Neural progenitor cell (in vitro differentiated cells): ENCODE measurements around the gene TUB. TPM values are rescaled to one million over a fixed set of nuclear protein-coding genes. Genes with fewer than 3 reads are reported as not detected.

Experiments used
- DNase-seq: peaks from one replicate; pipeline ENCODE4 v3.0.0-alpha.2; 2016; ENCODE audit warnings: low spot score
- H2AFZ ChIP-seq: fragments of 200-600 bp; sonication (generic); replicated peaks from 2 replicates; pipeline ENCODE4 v1.6.1; 2016; ENCODE audit warnings: antibody characterized with exemption
- H3F3A ChIP-seq: fragments of 200-600 bp; sonication (generic); 2 replicates; pipeline ENCODE4 v1.6.1; 2016; ENCODE audit warnings: antibody characterized with exemption, low read depth
- H3K27ac ChIP-seq: fragments of 200-600 bp; sonication (generic); 2 replicates; pipeline ENCODE4 v1.5.1; 2016; ENCODE audit warnings: mild to moderate bottlenecking
- H3K27me3 ChIP-seq: fragments of 200-600 bp; sonication (generic); 2 replicates; pipeline ENCODE4 v1.6.1; 2016; ENCODE audit warnings: mild to moderate bottlenecking, moderate library complexity
- H3K36me3 ChIP-seq: fragments of 200-600 bp; sonication (generic); 2 replicates; pipeline ENCODE4 v1.5.1; 2016
- H3K4me1 ChIP-seq: fragments of 200-600 bp; sonication (generic); 2 replicates; pipeline ENCODE4 v1.6.1; 2016; ENCODE audit warnings: mixed run types
- H3K4me2 ChIP-seq: fragments of 200-600 bp; sonication (generic); 2 replicates; pipeline ENCODE4 v1.6.1; 2016
- H3K4me3 ChIP-seq: fragments of 200-600 bp; sonication (generic); 2 replicates; pipeline ENCODE4 v1.5.1; 2016
- H3K79me2 ChIP-seq: fragments of 200-600 bp; sonication (generic); 2 replicates; pipeline ENCODE4 v1.6.1; 2016; ENCODE audit warnings: low read depth
- H3K9ac ChIP-seq: fragments of 200-600 bp; sonication (generic); 2 replicates; pipeline ENCODE4 v1.6.1; 2016
- H3K9me3 ChIP-seq: fragments of 200-600 bp; sonication (generic); 2 replicates; pipeline ENCODE4 v1.5.1; 2016; ENCODE audit warnings: low read depth
- H4K20me1 ChIP-seq: fragments of 200-600 bp; sonication (generic); 2 replicates; pipeline ENCODE4 v1.6.1; 2016; ENCODE audit warnings: low read depth
- H3K27ac Mint-ChIP-seq: 3 replicates; pipeline ENCODE4 v1.8.0; 2021; ENCODE audit warnings: mixed read lengths
- H3K27me3 Mint-ChIP-seq: 2 replicates; pipeline ENCODE4 v1.8.0; 2022; ENCODE audit warnings: low read depth, mild to moderate bottlenecking, inconsistent platforms, moderate library complexity, mixed read lengths; ENCODE audit not compliant: insufficient read depth
- H3K36me3 Mint-ChIP-seq: 3 replicates; pipeline ENCODE4 v1.8.0; 2021; ENCODE audit warnings: mixed read lengths
- H3K4me1 Mint-ChIP-seq: 3 replicates; pipeline ENCODE4 v1.8.0; 2021; ENCODE audit warnings: mixed read lengths
- H3K4me3 Mint-ChIP-seq: 3 replicates; pipeline ENCODE4 v1.8.0; 2021; ENCODE audit warnings: mild to moderate bottlenecking, moderate library complexity, mixed read lengths
- H3K9me3 Mint-ChIP-seq: 3 replicates; pipeline ENCODE4 v1.8.0; 2020; ENCODE audit warnings: mixed read lengths
- CTCF ChIP-seq: fragments of 200-600 bp; sonication (generic); IDR thresholded peaks from 2 replicates; pipeline ENCODE4 v1.5.1; 2017; ENCODE audit warnings: antibody characterized with exemption, mild to moderate bottlenecking
- EZH2 ChIP-seq: fragments of 200-600 bp; sonication (generic); IDR thresholded peaks from 2 replicates; pipeline ENCODE4 v1.6.1; 2017; ENCODE audit warnings: antibody characterized with exemption, mild to moderate bottlenecking, moderate library complexity
- EZH2phosphoT487 ChIP-seq: fragments of 200-600 bp; sonication (generic); IDR thresholded peaks from 2 replicates; pipeline ENCODE4 v1.6.1; 2017; ENCODE audit warnings: antibody characterized with exemption
- total RNA-seq: library from RNA; depleted of rRNA; stranded (reverse); fragments of >200 nt; gene quantifications from 2 replicates; pipeline ENCODE4 v1.2.3, GENCODE V29; 2015; ENCODE audit warnings: low replicate concordance

Gene TUB
- total RNA-seq, 1 donor from 2014 or later: 28.7 TPM

- H3K4me3 ChIP-seq: no peak overlapping the region
- H3K4me1 Mint-ChIP-seq: peaks cover 24% of the 10 kb centered on the region
- DNase-seq: no peak
- peaks cover 7% of the 10 kb centered on the region for H3K27me3 ChIP-seq
- peaks cover 3% of the 10 kb centered on the region for H3F3A ChIP-seq
- peaks cover 21% of the 10 kb centered on the region for H3K27me3 Mint-ChIP-seq
- H4K20me1 ChIP-seq: no peaks in the 10 kb centered on the region
- H2AFZ ChIP-seq: peak overlapping the region; percentile 4
- peak overlapping the region; percentile 70 for H3K27ac Mint-ChIP-seq
- H3K36me3 ChIP-seq: no peaks in the 10 kb centered on the region
- no peaks in the 10 kb centered on the region for H3K79me2 ChIP-seq
- no peaks in the 10 kb centered on the region for H3K9me3 ChIP-seq
- no peak overlapping the region for H3K27ac ChIP-seq
- peaks cover 13% of the 10 kb centered on the region for H3K4me1 ChIP-seq
- H3K36me3 Mint-ChIP-seq: no peaks in the 10 kb centered on the region
- H3K4me2 ChIP-seq: no peak overlapping the region
- no peak for TF ChIP-seq EZH2phosphoT487
- no peak for TF ChIP-seq EZH2
- TF ChIP-seq CTCF: no peak
- H3K4me3 Mint-ChIP-seq: no peak overlapping the region
- no peaks in the 10 kb centered on the region for H3K9me3 Mint-ChIP-seq
- no peak overlapping the region for H3K9ac ChIP-seq
Measured at GRCh38 chr11:8067929-8068575, 13.0 kb upstream of the TUB start.

- Mint-ChIP-seq H3K4me3 (no peak overlapping the region), H3K4me1 (peaks cover 28% of the 10 kb centered on the region), H3K9me3 (no peaks in the 10 kb centered on the region), H3K27me3 (peaks cover 19% of the 10 kb centered on the region), H3K27ac (peak overlapping the region; percentile 70), H3K36me3 (no peaks in the 10 kb centered on the region)
- no peak overlapping the region for H3K9ac ChIP-seq
- DNase-seq: no peak
- no peak overlapping the region for H3K4me2 ChIP-seq
- no peaks in the 10 kb centered on the region for H3K9me3 ChIP-seq
- TF ChIP-seq EZH2 (no peak), EZH2phosphoT487 (no peak), CTCF (no peak)
- no peaks in the 10 kb centered on the region for H4K20me1 ChIP-seq
- no peak overlapping the region for H3K27ac ChIP-seq
- H3K36me3 ChIP-seq: no peaks in the 10 kb centered on the region
- no peak overlapping the region for H3K4me3 ChIP-seq
- peaks cover 7% of the 10 kb centered on the region for H3K27me3 ChIP-seq
- H3F3A ChIP-seq: peaks cover 3% of the 10 kb centered on the region
- H2AFZ ChIP-seq: peak overlapping the region; percentile 4
- no peaks in the 10 kb centered on the region for H3K79me2 ChIP-seq
- H3K4me1 ChIP-seq: peaks cover 20% of the 10 kb centered on the region
Measured at GRCh38 chr11:8068605-8069221, 12.3 kb upstream of the TUB start.

GRCh38 chr11:8069771-8070170, 11.2 kb upstream of the TUB start:
- Mint-ChIP-seq H3K9me3 (no peaks in the 10 kb centered on the region), H3K4me3 (no peak overlapping the region), H3K4me1 (peaks cover 28% of the 10 kb centered on the region), H3K36me3 (no peaks in the 10 kb centered on the region), H3K27me3 (peaks cover 17% of the 10 kb centered on the region), H3K27ac (no peak overlapping the region)
- Histone ChIP-seq H3K36me3 (no peaks in the 10 kb centered on the region), H3K9me3 (no peaks in the 10 kb centered on the region), H4K20me1 (no peaks in the 10 kb centered on the region), H3K9ac (no peak overlapping the region), H3K79me2 (no peaks in the 10 kb centered on the region), H3K4me3 (no peak overlapping the region), H3K4me1 (peaks cover 23% of the 10 kb centered on the region), H3F3A (peaks cover 3% of the 10 kb centered on the region), H3K4me2 (no peak overlapping the region), H3K27ac (no peak overlapping the region), H2AFZ (no peak overlapping the region), H3K27me3 (peaks cover 7% of the 10 kb centered on the region)
- no peak for DNase-seq
- TF ChIP-seq EZH2 (no peak), EZH2phosphoT487 (no peak), CTCF (no peak)
